22Rv1 (cell line): ENCODE results near the gene SLC10A7.

Source experiments
- CTCF ChIP-seq: fragments of 450-650 bp; IDR thresholded peaks from 2 replicates; pipeline ENCODE4 v1.5.1; 2017; ENCODE audit warnings: mild to moderate bottlenecking
- ZFX ChIP-seq: fragments of 450-650 bp; IDR thresholded peaks from 2 replicates; pipeline ENCODE4 v1.6.1; 2017; ENCODE audit warnings: antibody characterized with exemption, borderline replicate concordance

GRCh38 chr4:146450524-146450923, 71.2 kb downstream of the SLC10A7 start:
- TF ChIP-seq CTCF (no peak), ZFX (no peak)
